GM18867 (cell line): ENCODE results near the gene PLEKHB1.

ENCODE experiments used
- ATAC-seq: cut with Tn5 transposase; IDR thresholded peaks from one replicate; pipeline ENCODE4 v1.9.1; 2021; ENCODE audit warnings: mild to moderate bottlenecking, moderate library complexity; ENCODE audit not compliant: unreplicated experiment

The PLEKHB1 gene

GRCh38 chr11:73647459-73648100 lies 1.2 kb downstream of the PLEKHB1 start:
- ATAC-seq = peak; percentile 87

- no peak for ATAC-seq
These were observed 1.7 kb downstream of the PLEKHB1 start for GRCh38 chr11:73648121-73648520.

GRCh38 chr11:73648571-73649046 lies 2.2 kb downstream of the PLEKHB1 start:
- ATAC-seq = no peak

- ATAC-seq = no peak
These were observed 2.8 kb downstream of the PLEKHB1 start for GRCh38 chr11:73649206-73649605.

- ATAC-seq = no peak
These were observed 4.0 kb downstream of the PLEKHB1 start for GRCh38 chr11:73650400-73650799.

GRCh38 chr11:73651252-73651651 lies 4.9 kb downstream of the PLEKHB1 start:
- no peak for ATAC-seq

GRCh38 chr11:73651661-73652045 lies 5.3 kb downstream of the PLEKHB1 start:
- no peak for ATAC-seq

- no peak for ATAC-seq
These were observed 5.8 kb downstream of the PLEKHB1 start for GRCh38 chr11:73652046-73652730.

GRCh38 chr11:73652856-73653559 lies 6.6 kb downstream of the PLEKHB1 start:
- ATAC-seq = no peak

- no peak for ATAC-seq
These were observed 7.6 kb downstream of the PLEKHB1 start for GRCh38 chr11:73653996-73654395.

GRCh38 chr11:73654482-73655021 lies 8.2 kb downstream of the PLEKHB1 start:
- ATAC-seq = no peak

- ATAC-seq = no peak
These were observed 9.3 kb downstream of the PLEKHB1 start for GRCh38 chr11:73655686-73656085.

GRCh38 chr11:73656985-73657384 lies 10.6 kb downstream of the PLEKHB1 start:
- no peak for ATAC-seq

- ATAC-seq = no peak
These were observed 13.6 kb downstream of the PLEKHB1 start for GRCh38 chr11:73659961-73660360.

GRCh38 chr11:73660497-73661034 lies 14.2 kb downstream of the PLEKHB1 start:
- no peak for ATAC-seq

GRCh38 chr11:73661035-73661628 lies 14.8 kb downstream of the PLEKHB1 start:
- no peak for ATAC-seq

- ATAC-seq = no peak
These were observed 16.2 kb downstream of the PLEKHB1 start for GRCh38 chr11:73662445-73663157.

GRCh38 chr11:73663604-73664495 lies 17.5 kb downstream of the PLEKHB1 start:
- no peak for ATAC-seq

GRCh38 chr11:73664877-73665276 lies 18.5 kb downstream of the PLEKHB1 start:
- ATAC-seq = no peak
